Bronchial smooth muscle cell (primary cell): Measurements from ENCODE around the gene CT45A2. TPM values are rescaled to one million over a fixed set of nuclear protein-coding genes. Genes with fewer than 3 reads are reported as not detected.

Source experiments
- total RNA-seq: library from RNA; depleted of rRNA; stranded (reverse); fragments of >200 nt; gene quantifications from 2 replicates; pipeline ENCODE4 v1.2.1, GENCODE V29; 2014

CT45A2 gene
- not detected in 2 replicates for total RNA-seq

GRCh38 chrX:135819912-135820311 is at the start of gene CT45A2:
Gene CT45A2, minus strand, starts transcription at chrX:135820012. Its CDS starts 3,747 bp downstream, at chrX:135816265.

GRCh38 chrX:135854438-135854837 is 34.6 kb upstream of the CT45A2 start, which contains the start of gene CT45A8:
Gene CT45A8, minus strand, starts transcription at chrX:135854538. Its CDS starts 3,755 bp downstream, at chrX:135850783.

GRCh38 chrX:135837180-135837579 is 17.4 kb upstream of the CT45A2 start, which contains the start of gene CT45A7:
Gene CT45A7, minus strand, starts transcription at chrX:135837280. Its CDS starts 3,747 bp downstream, at chrX:135833533.

GRCh38 chrX:135802687-135803086 is 17.1 kb downstream of the CT45A2 start, which contains the start of gene CT45A6:
Gene CT45A6, minus strand, starts transcription at chrX:135802787. Its CDS starts 3,794 bp downstream, at chrX:135798993.

GRCh38 chrX:135785403-135785802 is 34.4 kb downstream of the CT45A2 start, which contains the start of gene CT45A5:
Gene CT45A5, minus strand, starts transcription at chrX:135785503. Its CDS starts 3,774 bp downstream, at chrX:135781729.

GRCh38 chrX:135768091-135768490 is 51.7 kb downstream of the CT45A2 start, which contains the start of gene CT45A3:
Gene CT45A3, minus strand, starts transcription at chrX:135768191. Its CDS starts 3,747 bp downstream, at chrX:135764444.

Other genes starting within 250 kb of the CT45A2 start
- not detected in 2 replicates for gene CT45A1, start 106.4 kb downstream of the CT45A2 start, total RNA-seq
- gene CT45A3, start 51.8 kb downstream of the CT45A2 start, total RNA-seq = not detected in 2 replicates
- not detected in 2 replicates for gene CT45A5, start 34.5 kb downstream of the CT45A2 start, total RNA-seq
- not detected in 2 replicates for gene CT45A6, start 17.2 kb downstream of the CT45A2 start, total RNA-seq
- gene CT45A7, start 17.3 kb upstream of the CT45A2 start, total RNA-seq = not detected in 2 replicates
- not detected in 2 replicates for gene CT45A8, start 34.5 kb upstream of the CT45A2 start, total RNA-seq
- not detected in 2 replicates for gene CT45A9, start 51.8 kb upstream of the CT45A2 start, total RNA-seq
- 0.32 TPM in 1 of 2 replicates, not detected in the other for gene CT45A10, start 73.4 kb upstream of the CT45A2 start, total RNA-seq
- under 0.01 TPM in 1 of 2 replicates, not detected in the other for gene SAGE1, start 73.7 kb upstream of the CT45A2 start, total RNA-seq
- gene MMGT1, start 154.0 kb upstream of the CT45A2 start, total RNA-seq = 3.7 and 5.0 TPM in 2 replicates
- gene SLC9A6, start 165.4 kb upstream of the CT45A2 start, total RNA-seq = 14.5 and 19.1 TPM in 2 replicates